ENCODE data around the gene KSR1.

GRCh38 chr17:27449541-27449940, 6.7 kb upstream of the KSR1 start:
- no peak for TF ChIP-seq TEAD4 (IDR thresholded peaks at IDR 0.05)
- no peak for TF ChIP-seq TAF1 (IDR thresholded peaks at IDR 0.05; ENCODE audit: low read depth)
